SH-SY5Y (cell line): Measurements from ENCODE around the gene GAS1.
A peak's percentile ranks its signal among the peaks of the same experiment; 100 is the strongest.

ENCODE experiments used
- GATA2 ChIP-seq: IDR thresholded peaks from 2 replicates; pipeline ENCODE4 v1.6.1; 2011; ENCODE audit warnings: mild to moderate bottlenecking, low read depth, low read length
- GATA3 ChIP-seq: IDR thresholded peaks from 2 replicates; pipeline ENCODE4 v1.6.1; 2011; ENCODE audit warnings: low read depth, mild to moderate bottlenecking, low read length, moderate library complexity

The GAS1 gene

DNA sequence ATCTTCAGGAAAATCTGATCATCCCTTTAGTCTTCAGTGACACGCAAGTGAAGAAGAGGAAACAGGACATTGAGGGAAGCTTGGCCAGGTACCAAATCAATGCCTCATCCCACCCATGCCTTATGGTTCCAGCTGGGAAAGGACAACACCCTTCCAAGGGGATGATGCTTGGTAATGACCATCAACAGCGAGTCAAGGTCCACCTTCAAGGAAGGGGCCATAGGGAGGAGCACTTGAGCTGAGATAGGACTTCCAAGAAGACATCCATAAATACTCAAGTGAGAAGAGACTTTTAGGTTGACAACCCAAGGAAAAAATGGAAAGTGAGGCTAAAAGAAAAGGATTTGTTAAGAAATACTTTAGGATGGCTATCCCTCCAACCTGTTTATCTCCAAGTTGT is 27.1 kb upstream of the GAS1 start:
- TF ChIP-seq GATA2 (no peak), GATA3 (no peak)

GRCh38 chr9:86971742-86972141 is 24.4 kb upstream of the GAS1 start:
- TF ChIP-seq GATA3 (no peak), GATA2 (no peak)

- TF ChIP-seq GATA3, result no peak
- TF ChIP-seq GATA2, result no peak
Measured at GRCh38 chr9:86968258-86968920, 21.1 kb upstream of the GAS1 start.

DNA sequence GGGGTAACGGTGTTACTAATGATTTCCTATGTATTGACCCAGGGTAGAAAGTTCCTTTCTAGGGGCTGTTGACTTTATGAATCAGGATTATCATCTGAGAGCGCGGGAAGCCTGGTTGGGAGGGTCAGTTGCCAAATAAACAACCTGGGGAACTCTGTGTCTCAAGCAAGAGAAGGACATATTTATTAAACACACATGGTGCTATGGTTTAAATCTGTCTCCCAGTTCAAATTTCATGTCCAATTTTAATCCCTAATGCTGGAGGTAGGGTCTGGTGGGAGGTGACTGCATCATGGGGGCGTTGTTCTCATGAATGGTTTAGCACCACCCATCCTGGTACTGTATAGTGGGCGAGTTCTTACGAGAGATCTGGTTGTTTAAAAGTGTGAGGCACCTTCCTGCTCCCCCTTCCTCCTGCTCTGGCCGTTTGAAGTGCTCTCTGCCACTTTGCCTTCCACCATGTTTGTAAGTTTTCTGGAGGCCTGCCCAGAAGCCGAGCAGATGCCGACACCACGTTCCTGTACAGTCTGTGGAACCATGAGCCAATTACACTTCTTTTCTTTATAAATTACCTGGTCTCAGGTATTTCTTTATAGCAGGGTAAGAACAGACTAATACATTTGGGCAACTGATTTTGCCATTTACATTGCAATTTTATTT is 19.7 kb upstream of the GAS1 start:
- no peak for TF ChIP-seq GATA2

GRCh38 chr9:86965636-86966395 is 18.5 kb upstream of the GAS1 start:
- TF ChIP-seq GATA2 (no peak), GATA3 (no peak)

GRCh38 chr9:86962692-86963091 is 15.4 kb upstream of the GAS1 start:
- TF ChIP-seq GATA3 (no peak), GATA2 (no peak)

DNA sequence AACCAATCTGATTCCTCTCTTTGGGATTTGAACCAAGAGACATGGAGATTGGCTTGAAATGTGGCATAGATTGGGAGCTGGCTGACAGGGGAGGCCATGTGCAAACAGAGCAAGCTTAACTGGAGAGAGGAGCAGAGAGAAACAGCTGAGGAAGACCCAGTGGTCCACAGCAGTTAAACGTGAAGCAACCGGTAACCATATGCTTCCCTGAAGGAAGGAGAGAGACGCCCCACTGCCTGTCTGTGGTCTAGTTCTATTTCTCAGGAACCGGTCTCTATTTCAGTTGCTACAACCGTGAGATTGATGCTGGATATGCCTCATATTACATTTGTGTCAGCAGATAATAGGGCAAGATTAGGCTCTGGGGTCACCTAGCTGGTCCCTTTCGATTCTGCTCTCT is 13.6 kb upstream of the GAS1 start:
- no peak for TF ChIP-seq GATA3
- TF ChIP-seq GATA2, result no peak

DNA sequence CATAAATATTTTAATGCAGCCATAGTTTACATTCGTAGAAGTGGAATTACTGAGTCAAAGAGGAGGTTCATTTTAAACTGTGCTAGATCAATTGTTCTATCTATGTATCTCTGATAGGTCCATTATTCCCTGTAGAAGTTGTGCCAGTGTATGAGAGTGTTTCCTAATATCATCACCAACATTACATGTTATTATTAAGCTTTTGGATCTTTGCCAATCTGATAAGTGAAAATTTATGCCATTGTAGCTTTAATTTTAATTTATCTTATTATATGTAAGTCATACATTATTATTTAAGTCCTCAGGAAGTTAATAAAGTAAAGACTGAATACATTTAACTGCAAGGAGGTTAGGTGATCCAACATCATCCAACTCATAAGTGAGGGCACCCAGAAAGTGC is 10.9 kb upstream of the GAS1 start:
- TF ChIP-seq GATA3, result peak; percentile 33; the same call in 1 of the 2 replicates
- no peak for TF ChIP-seq GATA2

GRCh38 chr9:86955561-86955960 is 8.3 kb upstream of the GAS1 start:
- TF ChIP-seq GATA2 (no peak), GATA3 (no peak)

- no peak for TF ChIP-seq GATA2
- TF ChIP-seq GATA3, result no peak
Measured at GRCh38 chr9:86955042-86955441, 7.7 kb upstream of the GAS1 start.

GRCh38 chr9:86953181-86953580 is 5.9 kb upstream of the GAS1 start:
- no peak for TF ChIP-seq GATA3
- TF ChIP-seq GATA2, result no peak

DNA sequence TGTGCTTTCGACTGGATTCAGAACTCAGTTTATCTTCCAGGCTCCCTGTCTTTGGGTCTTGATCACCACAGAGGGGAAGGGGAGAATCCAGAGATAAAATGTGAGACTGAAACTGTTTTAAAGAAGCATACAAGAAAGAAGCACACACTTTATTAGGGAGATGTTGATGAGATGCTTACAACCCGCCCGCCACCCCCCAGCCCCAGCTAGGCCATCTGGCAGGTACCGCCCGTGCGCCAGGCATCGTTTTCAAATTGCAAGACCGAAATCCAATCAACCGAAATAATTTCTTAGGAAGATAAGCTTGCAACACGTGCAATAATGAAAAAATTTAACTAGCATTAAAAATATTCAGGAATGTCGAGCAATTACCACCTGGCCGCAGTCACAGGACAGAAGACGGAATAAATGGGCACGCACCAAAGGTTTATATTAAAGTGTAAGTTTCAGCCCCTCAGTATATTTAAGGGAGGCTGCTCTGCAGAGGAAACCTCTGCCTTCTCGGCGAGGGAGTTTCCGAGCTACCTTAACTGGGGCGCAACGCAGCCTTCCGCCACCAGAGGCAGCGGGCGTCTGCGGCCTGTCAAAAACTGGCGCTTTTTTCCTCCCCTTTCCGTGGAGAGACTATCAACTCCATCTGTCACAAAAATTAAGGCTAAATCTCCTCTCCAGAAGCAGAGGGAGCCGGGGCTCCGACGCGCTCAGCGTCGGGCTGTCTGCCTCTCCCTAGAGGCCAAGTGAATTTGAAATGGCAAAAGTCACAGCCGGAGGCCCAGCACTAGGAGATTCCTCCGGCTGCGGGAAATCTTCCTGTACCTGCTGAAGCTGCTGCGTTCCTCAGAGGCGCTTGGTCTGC is 996 bp upstream of the GAS1 start:
- peak; percentile 71 for TF ChIP-seq GATA2
- no peak for TF ChIP-seq GATA3

DNA sequence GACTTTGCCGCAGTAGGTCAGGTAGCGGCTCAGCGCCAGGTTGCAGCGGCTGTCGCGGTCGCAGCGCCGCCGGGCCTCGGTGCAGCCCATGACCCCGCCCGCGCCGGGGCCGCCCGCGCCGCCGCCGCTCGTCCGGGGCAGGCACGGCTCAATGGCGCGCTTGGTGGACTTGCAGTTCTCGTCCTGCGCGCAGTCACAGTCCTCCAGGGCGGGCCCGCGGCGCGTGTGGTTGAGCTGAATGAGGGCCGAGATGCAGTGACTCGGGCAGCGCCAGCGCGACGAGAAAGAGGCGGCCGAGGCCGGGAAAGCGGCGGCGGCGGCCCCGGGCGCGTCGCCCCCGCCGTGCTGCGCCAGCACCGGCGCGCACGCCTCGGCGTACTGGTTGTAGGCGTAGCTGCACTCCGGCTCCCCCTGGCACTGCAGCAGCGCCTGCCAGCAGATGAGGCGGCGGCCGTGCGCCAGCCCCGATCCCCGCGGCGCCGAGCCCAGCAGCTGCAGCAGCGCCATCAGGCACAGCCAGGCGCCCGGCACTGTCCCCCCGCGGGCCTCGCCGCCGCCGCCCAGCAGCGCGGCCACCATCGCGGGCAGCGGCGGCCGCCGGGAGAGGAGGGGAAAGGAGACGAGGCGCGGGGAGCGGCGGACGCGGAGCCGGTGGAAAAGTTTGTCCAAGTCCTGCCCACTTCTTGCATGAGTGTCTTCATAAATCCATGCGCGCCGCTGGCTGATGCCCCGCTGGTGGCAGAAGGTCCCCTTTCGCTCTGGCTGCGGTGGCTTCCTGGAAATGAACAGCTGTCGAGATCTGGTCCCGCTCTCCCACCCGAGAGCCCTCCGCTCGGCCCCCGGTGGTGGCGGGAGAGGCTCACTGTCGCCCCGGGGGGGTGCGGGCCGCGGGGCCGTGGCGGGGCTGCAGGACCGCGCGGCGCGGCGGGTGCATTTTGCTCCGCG is 833 bp downstream of the GAS1 start:
- TF ChIP-seq GATA2, result no peak
- TF ChIP-seq GATA3, result no peak

- TF ChIP-seq GATA2 (no peak), GATA3 (no peak)
Measured at GRCh38 chr9:86945728-86946200, 1.5 kb downstream of the GAS1 start.
